GM10248 (cell line): Measurements from ENCODE around the gene ADGRA1.

Source experiments
- CTCF ChIA-PET: fragments of 300-600 bp; sonication (Branson Sonifier 250); formaldehyde crosslinking; extraction: SDS; loops from one replicate; lab custom pipeline; 2021; ENCODE audit warnings: antibody characterized with exemption; lab: Yijun Ruan, JAX
- POLR2A ChIA-PET: fragments of 350-650 bp; sonication (Branson Sonifier 250); formaldehyde crosslinking; extraction: SDS; loops from one replicate; lab custom pipeline; 2020; ENCODE audit warnings: antibody characterized with exemption; lab: Yijun Ruan, JAX
- DNase-seq: peaks from one replicate; pipeline ENCODE4 v3.0.0; 2012; ENCODE audit errors: extremely low spot score
- TF ChIP-seq, protein P1 (sequence below): IDR thresholded peaks from 2 replicates; pipeline ENCODE4 v1.5.1; 2012; ENCODE audit warnings: mild to moderate bottlenecking, low read depth; ENCODE audit errors: extremely low read depth, missing control alignments, control extremely low read depth

ADGRA1 gene

GRCh38 chr10:133129859-133130495 lies 42.3 kb downstream of the ADGRA1 start:
- ChIA-PET POLR2A (no interaction called here), CTCF (no interaction called here)
- TF ChIP-seq, protein P1, sequence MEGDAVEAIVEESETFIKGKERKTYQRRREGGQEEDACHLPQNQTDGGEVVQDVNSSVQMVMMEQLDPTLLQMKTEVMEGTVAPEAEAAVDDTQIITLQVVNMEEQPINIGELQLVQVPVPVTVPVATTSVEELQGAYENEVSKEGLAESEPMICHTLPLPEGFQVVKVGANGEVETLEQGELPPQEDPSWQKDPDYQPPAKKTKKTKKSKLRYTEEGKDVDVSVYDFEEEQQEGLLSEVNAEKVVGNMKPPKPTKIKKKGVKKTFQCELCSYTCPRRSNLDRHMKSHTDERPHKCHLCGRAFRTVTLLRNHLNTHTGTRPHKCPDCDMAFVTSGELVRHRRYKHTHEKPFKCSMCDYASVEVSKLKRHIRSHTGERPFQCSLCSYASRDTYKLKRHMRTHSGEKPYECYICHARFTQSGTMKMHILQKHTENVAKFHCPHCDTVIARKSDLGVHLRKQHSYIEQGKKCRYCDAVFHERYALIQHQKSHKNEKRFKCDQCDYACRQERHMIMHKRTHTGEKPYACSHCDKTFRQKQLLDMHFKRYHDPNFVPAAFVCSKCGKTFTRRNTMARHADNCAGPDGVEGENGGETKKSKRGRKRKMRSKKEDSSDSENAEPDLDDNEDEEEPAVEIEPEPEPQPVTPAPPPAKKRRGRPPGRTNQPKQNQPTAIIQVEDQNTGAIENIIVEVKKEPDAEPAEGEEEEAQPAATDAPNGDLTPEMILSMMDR = no peak
- DNase-seq = no peak

- ChIA-PET CTCF (no interaction called here), POLR2A (no interaction called here)
- DNase-seq = no peak
- TF ChIP-seq, protein P1 = no peak
These were observed 42.9 kb downstream of the ADGRA1 start for GRCh38 chr10:133130602-133131001.

DNA sequence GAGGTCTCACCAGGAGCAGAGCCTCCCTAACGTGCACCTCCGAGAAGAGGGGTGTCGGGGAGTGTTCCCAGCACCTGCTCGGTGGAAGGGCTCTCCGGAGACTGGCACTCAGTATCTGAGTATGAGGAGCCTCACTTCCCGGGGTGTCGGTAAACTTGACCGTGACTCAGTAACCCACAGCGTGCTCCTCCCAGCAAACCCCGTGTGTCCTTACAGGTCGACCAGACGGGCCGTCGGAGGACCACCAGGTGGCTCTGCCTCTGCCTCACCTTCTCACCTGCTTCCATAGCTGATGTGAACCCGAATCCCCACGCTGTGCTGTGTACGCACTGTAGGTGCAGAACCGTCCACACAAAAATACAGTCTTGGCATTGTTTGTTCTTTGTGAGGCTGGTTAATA lies 43.3 kb downstream of the ADGRA1 start:
- POLR2A ChIA-PET = no interaction called here
- TF ChIP-seq, protein P1 = no peak
- CTCF ChIA-PET = no interaction called here
- no peak for DNase-seq

DNA sequence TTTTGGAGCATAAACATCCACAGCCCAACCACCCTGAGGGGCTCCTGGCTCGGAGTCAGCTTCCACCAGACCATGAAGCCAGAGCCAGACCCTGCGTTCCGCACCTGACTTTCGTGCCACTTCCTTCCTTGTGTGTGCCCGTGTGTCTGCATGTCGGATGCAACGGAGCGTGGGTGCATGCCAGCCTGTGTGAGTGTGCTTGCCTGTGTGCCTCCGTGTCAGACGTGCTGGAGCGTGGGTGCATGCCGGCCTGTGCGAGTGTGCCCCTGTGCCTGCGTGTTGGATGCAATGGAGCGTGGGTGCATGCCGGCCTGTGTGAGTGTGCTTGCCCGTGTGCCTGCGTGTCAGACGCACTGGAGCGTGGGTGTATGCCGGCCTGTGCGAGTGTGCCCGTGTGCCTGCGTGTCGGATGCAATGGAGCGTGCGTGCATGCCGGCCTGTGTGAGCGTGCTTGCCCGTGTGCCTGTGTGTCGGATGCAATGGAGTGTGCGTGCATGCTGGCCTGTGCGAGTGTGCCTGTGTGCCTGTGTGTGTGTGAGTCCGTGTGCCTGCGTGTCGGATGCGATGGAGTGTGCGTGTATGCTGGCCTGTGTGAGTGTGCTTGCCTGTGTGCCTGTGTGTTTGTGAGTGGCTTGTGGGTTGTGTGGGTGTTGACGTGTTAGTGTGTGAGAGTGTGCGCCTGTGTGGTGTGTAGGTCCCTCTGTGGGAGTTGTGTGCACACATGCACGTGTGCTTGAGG lies 44.2 kb downstream of the ADGRA1 start:
- POLR2A ChIA-PET = no interaction called here
- TF ChIP-seq, protein P1 = no peak
- no peak for DNase-seq
- CTCF ChIA-PET = no interaction called here

DNA sequence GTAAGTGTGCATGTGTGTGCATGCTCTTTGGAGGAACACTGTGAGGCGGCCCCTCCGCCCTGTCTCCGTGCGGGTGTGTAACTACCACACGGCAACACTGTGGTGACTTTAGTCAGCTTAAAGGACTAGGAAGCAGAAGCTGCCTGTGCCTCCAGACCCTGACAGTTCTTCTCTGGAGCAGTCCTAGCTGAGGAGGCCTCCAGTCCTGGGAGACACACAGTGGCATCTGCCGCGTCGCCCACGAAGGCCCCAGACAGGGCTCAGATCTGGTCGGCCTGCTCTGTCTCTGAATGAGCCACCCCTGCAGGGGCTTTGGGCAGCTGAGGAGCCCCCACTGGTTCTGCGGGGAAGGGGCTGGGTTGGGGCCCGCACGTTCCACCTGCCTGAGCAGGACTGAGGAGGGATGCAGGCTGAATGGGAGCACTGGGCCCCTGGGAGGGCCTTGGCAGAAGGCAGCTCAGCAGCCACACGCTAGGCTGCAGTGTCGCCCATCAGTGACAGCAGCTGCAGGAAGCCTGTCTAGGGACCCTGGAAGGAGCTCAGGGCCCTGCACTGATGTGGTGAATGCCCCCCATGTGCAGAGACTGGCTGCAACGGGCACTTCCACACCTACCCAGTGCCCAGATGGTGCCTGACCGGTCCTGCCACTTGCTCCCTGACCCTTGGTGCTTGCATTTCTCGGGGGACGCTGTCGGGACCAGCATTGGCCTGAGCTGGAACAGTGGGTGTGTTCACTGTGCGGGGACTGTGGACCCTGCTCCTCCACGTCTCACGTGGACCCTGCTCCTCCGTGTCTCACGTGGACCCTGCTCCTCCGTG lies 45.0 kb downstream of the ADGRA1 start:
- TF ChIP-seq, protein P1 = no peak
- ChIA-PET CTCF (no interaction called here), POLR2A (no interaction called here)
- DNase-seq = no peak

- CTCF ChIA-PET = no interaction called here
- POLR2A ChIA-PET = no interaction called here
- no peak for DNase-seq
- TF ChIP-seq, protein P1 = no peak
These were observed 45.9 kb downstream of the ADGRA1 start for GRCh38 chr10:133133471-133134231.
